Astrocyte of the spinal cord (primary cell): ENCODE data around the gene FCRLA.

Experiments
- DNase-seq: peaks from one replicate; pipeline ENCODE4 v3.0.0; 2011; ENCODE audit warnings: low read depth, low spot score
- H3K4me3 ChIP-seq: 2 replicates; pipeline ENCODE4 v1.5.1; 2011; ENCODE audit warnings: low read depth, mild to moderate bottlenecking, low read length, moderate library complexity
- CTCF ChIP-seq: IDR thresholded peaks from 2 replicates; pipeline ENCODE4 v1.5.1; 2012; ENCODE audit warnings: low read depth, mild to moderate bottlenecking, low read length, inconsistent platforms
- in situ Hi-C: cut with HindIII; loops from 2 replicates; pipeline ENCODE4 v1.10.0; 2017; ENCODE audit warnings: low sequenced_read_pairs

Gene FCRLA

GRCh38 chr1:161702250-161702649 lies 4.8 kb upstream of the FCRLA start:
- no peak overlapping the region for H3K4me3 ChIP-seq
- no peak for DNase-seq
- in situ Hi-C loops = no loop called here
- TF ChIP-seq CTCF = no peak

- no peak overlapping the region for H3K4me3 ChIP-seq
- no peak for DNase-seq
- no peak for TF ChIP-seq CTCF
- in situ Hi-C loops = no loop called here
These were observed 1.5 kb upstream of the FCRLA start for GRCh38 chr1:161705537-161705936.

- in situ Hi-C loops = no loop called here
- H3K4me3 ChIP-seq = no peak overlapping the region
- no peak for DNase-seq
- TF ChIP-seq CTCF = no peak
These were observed 932 bp upstream of the FCRLA start for GRCh38 chr1:161706113-161706481.

- no peak for TF ChIP-seq CTCF
- in situ Hi-C loops = no loop called here
- DNase-seq = no peak
- no peak overlapping the region for H3K4me3 ChIP-seq
These were observed 474 bp downstream of the FCRLA start for GRCh38 chr1:161707503-161707902.

GRCh38 chr1:161709373-161709772 lies 2.3 kb downstream of the FCRLA start:
- in situ Hi-C loops = no loop called here
- no peak for TF ChIP-seq CTCF
- H3K4me3 ChIP-seq = no peak overlapping the region
- no peak for DNase-seq

GRCh38 chr1:161710560-161710959 lies 3.5 kb downstream of the FCRLA start:
- TF ChIP-seq CTCF = no peak
- no peak overlapping the region for H3K4me3 ChIP-seq
- in situ Hi-C loops = no loop called here
- no peak for DNase-seq
